A549 (cell line): Measurements from ENCODE around the gene TMEM54. TPM values are rescaled to one million over a fixed set of nuclear protein-coding genes. Genes with fewer than 3 reads are reported as not detected.

Source experiments
- ATAC-seq, 2 experiments: fragments of 200-7000 bp in 1 of 2; fragments of >200 bp in 1 of 2; cut with Nextera tagmentation in 1 of 2; cut with Tn5 transposase in 1 of 2; 3 replicates each; pipeline versions ENCODE4 v1.8.0 to v1.9.1; 2018 to 2020; ENCODE audit warnings: mild to moderate bottlenecking in 1 of 2, moderate library complexity in 1 of 2
- CTCF ChIA-PET: fragments of 300-600 bp; sonication (Branson Sonifier 250); formaldehyde crosslinking; extraction: SDS; loops from one replicate; lab custom pipeline; 2021; ENCODE audit warnings: antibody characterized with exemption, inconsistent platforms; lab: Yijun Ruan, JAX
- POLR2A ChIA-PET: fragments of 350-600 bp; formaldehyde crosslinking; extraction: SDS; loops from one replicate; lab custom pipeline; 2021; ENCODE audit warnings: antibody characterized with exemption, inconsistent platforms; lab: Yijun Ruan, JAX
- DNase-seq, 2 experiments: peaks; one replicate each; pipeline versions ENCODE4 v3.0.0 to v3.0.0-alpha.2; 2011 to 2016; ENCODE audit warnings: low read depth in 1 of 2, low spot score in 1 of 2
- FAIRE-seq: peaks from 2 replicates; lab custom pipeline; 2011; peaks lifted over from hg19 to GRCh38; lab: Jason Lieb, UNC
- H3K27ac ChIP-seq, 2 experiments: fragments of >200 bp; sonication (Bioruptor Twin); formaldehyde crosslinking; 3 replicates each; pipeline ENCODE4 v1.5.1; 2016 to 2017
- H3K4me1 ChIP-seq: fragments of >200 bp; sonication (Bioruptor Twin); formaldehyde crosslinking; 3 replicates; pipeline ENCODE4 v1.6.1; 2016
- H3K4me2 ChIP-seq: fragments of >200 bp; sonication (Bioruptor Twin); formaldehyde crosslinking; 3 replicates; pipeline ENCODE4 v1.6.1; 2016
- H3K4me3 ChIP-seq: fragments of >200 bp; sonication (Bioruptor Twin); formaldehyde crosslinking; 3 replicates; pipeline ENCODE4 v1.5.1; 2016
- H3K9me3 ChIP-seq: fragments of >200 bp; sonication (Bioruptor Twin); formaldehyde crosslinking; 3 replicates; pipeline ENCODE4 v1.6.1; 2016
- ATOH8 ChIP-seq: fragments of 250-450 bp; sonication (Bioruptor Pico); IDR thresholded peaks from 2 replicates; pipeline ENCODE4 v1.5.0; 2020; ENCODE audit warnings: low read depth, mild to moderate bottlenecking, moderate library complexity
- CHD2 ChIP-seq: fragments of 150-350 bp; IDR thresholded peaks from 2 replicates; pipeline ENCODE4 v1.6.1; 2014; ENCODE audit warnings: low read length; ENCODE audit not compliant: partially characterized antibody
- CTCF ChIP-seq: fragments of >200 bp; sonication (Bioruptor Twin); formaldehyde crosslinking; IDR thresholded peaks from 3 replicates; pipeline ENCODE4 v1.5.1; 2016
- E2F6 ChIP-seq: IDR thresholded peaks from 2 replicates; pipeline ENCODE4 v1.6.1; 2012; ENCODE audit warnings: low read depth, borderline replicate concordance
- EHF ChIP-seq: fragments of 250-450 bp; sonication (Bioruptor Pico); IDR thresholded peaks from 2 replicates; pipeline ENCODE4 v1.5.0; 2020; ENCODE audit warnings: mild to moderate bottlenecking
- EHMT2 ChIP-seq: fragments of 200-600 bp; sonication (generic); IDR thresholded peaks from 2 replicates; pipeline ENCODE4 v1.6.1; 2016; ENCODE audit warnings: antibody characterized with exemption, low read depth, mild to moderate bottlenecking, moderate library complexity
- ELK1 ChIP-seq: fragments of 150-350 bp; IDR thresholded peaks from 2 replicates; pipeline ENCODE4 v1.6.1; 2014; ENCODE audit warnings: low read depth, mild to moderate bottlenecking, low read length
- ESRRA ChIP-seq: fragments of 150-350 bp; IDR thresholded peaks from 2 replicates; pipeline ENCODE4 v1.6.1; 2014; ENCODE audit warnings: mild to moderate bottlenecking, low read length, borderline replicate concordance
- FOSL2 ChIP-seq, 2 experiments: fragments of 450-650 bp in 1 of 2; fragments of >200 bp in 1 of 2; sonication (Bioruptor Twin) in 1 of 2; formaldehyde crosslinking; IDR thresholded peaks; 2 replicates each; pipeline versions ENCODE4 v1.5.0 to v1.6.1; 2016 to 2020; ENCODE audit warnings: mild to moderate bottlenecking in 1 of 2, moderate library complexity in 1 of 2
- HDAC2 ChIP-seq: fragments of 200-600 bp; sonication (generic); IDR thresholded peaks from 2 replicates; pipeline ENCODE4 v1.6.1; 2016
- HEYL ChIP-seq: fragments of 250-450 bp; sonication (Bioruptor Pico); IDR thresholded peaks from 2 replicates; pipeline ENCODE4 v1.8.0; 2021; ENCODE audit warnings: mild to moderate bottlenecking, moderate library complexity
- JUNB ChIP-seq: fragments of >200 bp; sonication (Bioruptor Twin); formaldehyde crosslinking; IDR thresholded peaks from 2 replicates; pipeline ENCODE4 v1.6.1; 2016
- MAX ChIP-seq: IDR thresholded peaks from 2 replicates; pipeline ENCODE4 v1.6.1; 2012
- MYC ChIP-seq: IDR thresholded peaks from 2 replicates; pipeline ENCODE4 v1.6.1; 2012; ENCODE audit warnings: mild to moderate bottlenecking, inconsistent platforms, low read length, improper control_type of control experiment, borderline replicate concordance
- NPAS2 ChIP-seq: fragments of 250-450 bp; sonication (Bioruptor Pico); IDR thresholded peaks from 2 replicates; pipeline ENCODE4 v1.8.0; 2022; ENCODE audit warnings: mild to moderate bottlenecking, moderate library complexity, borderline replicate concordance
- NR3C1 ChIP-seq: fragments of >200 bp; sonication (Bioruptor Twin); formaldehyde crosslinking; IDR thresholded peaks from 3 replicates; pipeline ENCODE4 v1.6.1; 2017
- POLR2A ChIP-seq: IDR thresholded peaks from 2 replicates; pipeline ENCODE4 v1.6.1; 2012; ENCODE audit warnings: mild to moderate bottlenecking, low read length
- RARB ChIP-seq: fragments of 250-450 bp; sonication (Bioruptor Pico); IDR thresholded peaks from 2 replicates; pipeline ENCODE4 v1.8.0; 2021; ENCODE audit warnings: mild to moderate bottlenecking, moderate library complexity
- TP53 ChIP-seq: fragments of 250-450 bp; sonication (Bioruptor Pico); IDR thresholded peaks from 2 replicates; pipeline ENCODE4 v1.5.0; 2021; ENCODE audit warnings: mild to moderate bottlenecking, moderate library complexity
- ZFP36 ChIP-seq: fragments of 450-650 bp; IDR thresholded peaks from 2 replicates; pipeline ENCODE4 v1.6.1; 2014; ENCODE audit warnings: borderline replicate concordance; ENCODE audit not compliant: partially characterized antibody
- ZSCAN20 ChIP-seq: fragments of 250-450 bp; sonication (Bioruptor Pico); IDR thresholded peaks from 2 replicates; pipeline ENCODE4 v1.8.0; 2022; ENCODE audit warnings: mild to moderate bottlenecking, moderate library complexity
- WGBS: methylation state at CpG from one replicate; pipeline ENCODE4 v1.1.6; 2017; ENCODE audit errors: missing lambda C conversion rate; 5-methylcytosine and 5-hydroxymethylcytosine counted together
- polyA plus RNA-seq, 4 experiments: library from polyadenylated mRNA; depleted of rRNA in 3 of 4; stranded (reverse); fragments of >200 nt; fragmentation: RNase III in 1 of 4; extraction: RNeasy Plus Mini Kit Qiagen cat#74134 plus additional on column Dnase treatment in 1 of 4; gene quantifications; 2 replicates in 3 of 4; 3 replicates in 1 of 4; pipeline ENCODE4 v1.2.3, GENCODE V29; 2011 to 2017

TMEM54 gene
- polyA plus RNA-seq, 2 of the 4 experiments (the other 2 are of a cell fraction): 22.1 to 29.7 TPM

GRCh38 chr1:32903991-32904785 lies 3.0 kb upstream of the TMEM54 start:
- H3K4me2 ChIP-seq: peak overlapping the region; percentile 19; the same call in 1 of the 3 replicates
- H3K4me1 ChIP-seq: peaks cover 18% of the 10 kb centered on the region
- TF ChIP-seq JUNB: no peak
- no peak for TF ChIP-seq FOSL2 (IDR thresholded peaks at IDR 0.05)
- no peak for TF ChIP-seq FOSL2 (CRISPR knock-in tag; IDR thresholded peaks at IDR 0.05)
- TF ChIP-seq HDAC2: no peak
- no peak for TF ChIP-seq HEYL
- no peak for TF ChIP-seq ELK1
- no peak for TF ChIP-seq ESRRA
- no peak for TF ChIP-seq TP53
- TF ChIP-seq ATOH8: no peak
- no peak for TF ChIP-seq ZFP36
- TF ChIP-seq EHMT2: no peak
- H3K4me3 ChIP-seq: no peak overlapping the region
- 63% methylated on average over 3 of the region's 3 CpGs for WGBS
- H3K27ac ChIP-seq: no peak overlapping the region
- DNase-seq: no peak
- FAIRE-seq: no peak
- ChIA-PET CTCF (interaction anchor here (0.6 to 2.4 kb wide), 6 partner anchors 17 to 504 kb away, joined by 3 to 7 read pairs (median 4); partner anchors contain the start of gene HPCA), POLR2A (interaction anchor here (0.7 kb wide), 1 partner anchor 10 kb away, joined by 3 read pairs; no protein-coding TSS in a partner anchor)
- no peaks in the 10 kb centered on the region for H3K9me3 ChIP-seq
- ATAC-seq: 0 out of 6 replicates have a peak, but pooled peaks of 1 of the 2 experiments have one; percentile 14

GRCh38 chr1:32902535-32902920 lies 1.3 kb upstream of the TMEM54 start:
- 100% methylated on average over 3 of the region's 6 CpGs for WGBS
- Histone ChIP-seq H3K4me3 (no peak overlapping the region), H3K4me1 (peaks cover 18% of the 10 kb centered on the region), H3K4me2 (peak overlapping the region; percentile 75; the same call in 2 of the 3 replicates), H3K9me3 (no peaks in the 10 kb centered on the region), H3K27ac (peak overlapping the region in 1 of 2 experiments; percentile 97; a peak in 2 of 6 replicates)
- DNase-seq (no peak), FAIRE-seq (no peak), ATAC-seq (no peak)
- ChIA-PET CTCF (interaction anchor here (2.3 kb wide), 1 partner anchor 10 kb away, joined by 11 read pairs; no protein-coding TSS in a partner anchor), POLR2A (no interaction called here)
- TF ChIP-seq CHD2: no peak

- FAIRE-seq (no peak), DNase-seq (no peak), ATAC-seq (no peak)
- peak overlapping the region; percentile 75 for H3K4me2 ChIP-seq
- TF ChIP-seq NR3C1: no peak
- TF ChIP-seq HEYL: no peak
- no peak for TF ChIP-seq E2F6
- TF ChIP-seq NPAS2 (CRISPR knock-in tag): no peak
- no peak for TF ChIP-seq CTCF
- TF ChIP-seq MYC: no peak
- no peak for TF ChIP-seq POLR2A
- no peak for TF ChIP-seq JUNB
- no peak for TF ChIP-seq ZSCAN20
- TF ChIP-seq EHF (CRISPR knock-in tag): no peak
- no peak for TF ChIP-seq RARB
- no peak for TF ChIP-seq TP53
- no peak for TF ChIP-seq MAX
- H3K27ac ChIP-seq: peak overlapping the region; percentile 80 to 97
- CTCF ChIA-PET: interaction anchor here (0.9 to 2.3 kb wide), 2 partner anchors 9 to 29 kb away, joined by 3 to 11 read pairs; no protein-coding TSS in a partner anchor
- no peaks in the 10 kb centered on the region for H3K9me3 ChIP-seq
- H3K4me3 ChIP-seq: peak overlapping the region; percentile 79
- H3K4me1 ChIP-seq: peaks cover 14% of the 10 kb centered on the region; the same call in 2 of the 3 replicates
- 21% methylated on average over 17 of the region's 24 CpGs for WGBS
- POLR2A ChIA-PET: no interaction called here
Observed at GRCh38 chr1:32901823-32902534, 790 bp upstream of the TMEM54 start.
